GM18907 (cell line): ENCODE results near the gene CD79A.
"Not testable (repeated sequence)": the region's sequence is repeated elsewhere in the genome, so short reads cannot be mapped to it uniquely, and the experiment has no call there.

Source experiments
- ATAC-seq: cut with Tn5 transposase; IDR thresholded peaks from one replicate; pipeline ENCODE4 v1.9.1; 2021; ENCODE audit warnings: mild to moderate bottlenecking, moderate library complexity; ENCODE audit not compliant: unreplicated experiment

The CD79A gene

GRCh38 chr19:41862445-41862986, 14.6 kb upstream of the CD79A start:
- no peak for ATAC-seq

DNA sequence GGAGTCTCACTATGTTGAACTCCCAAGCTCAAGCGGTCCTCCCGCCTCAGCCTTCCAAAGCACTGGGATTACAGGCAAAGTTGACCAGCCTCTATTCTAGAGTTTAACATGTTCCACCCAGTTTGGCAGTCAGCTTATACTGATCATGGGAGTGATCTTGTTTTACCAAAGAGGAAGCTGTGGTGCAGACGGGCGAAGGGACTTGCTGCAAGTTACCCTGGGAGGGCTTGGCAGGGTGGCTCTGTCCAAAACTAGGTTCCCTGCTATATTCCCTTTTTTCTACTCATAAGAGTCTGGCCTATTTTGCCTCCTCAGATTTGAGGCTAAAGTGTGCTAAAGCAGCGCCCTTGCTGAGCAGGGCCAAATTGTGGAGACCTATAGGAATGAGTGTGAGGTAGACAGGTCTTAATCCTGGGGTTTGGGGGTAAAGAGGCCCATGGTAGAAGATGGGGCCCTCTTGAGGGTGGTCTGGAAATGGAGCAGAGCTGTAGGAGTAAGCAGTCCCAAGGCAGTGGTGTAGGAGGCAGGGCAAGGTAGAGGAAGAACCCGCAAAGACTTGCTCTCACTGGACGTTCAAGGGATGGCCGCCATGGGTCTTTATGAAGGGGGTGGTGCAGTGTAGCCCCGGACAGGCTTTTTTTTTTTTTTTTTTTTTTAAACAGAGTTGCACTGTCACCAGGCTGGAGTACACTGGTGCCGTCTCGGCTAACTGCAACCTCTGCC, 13.7 kb upstream of the CD79A start:
- ATAC-seq: no peak

DNA sequence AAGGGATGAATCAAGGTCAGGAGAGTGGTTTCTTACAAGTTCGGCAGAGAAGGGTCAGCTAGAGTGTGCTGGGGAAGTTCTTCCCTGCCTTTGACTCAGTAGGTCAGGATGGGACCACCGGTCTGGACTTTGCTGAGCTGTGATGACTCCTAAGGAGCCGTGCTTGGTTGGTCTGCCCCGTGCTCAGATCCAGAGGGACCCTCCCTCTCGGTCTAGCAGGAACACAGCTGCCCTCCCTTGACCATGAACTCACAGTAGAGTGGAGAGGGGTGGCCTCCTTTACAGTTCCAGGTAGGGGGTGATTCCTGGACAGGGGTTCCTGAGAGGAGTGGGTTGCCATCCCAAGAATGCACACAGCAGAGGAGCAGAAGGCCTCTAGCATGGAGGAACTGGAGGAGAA, 12.7 kb upstream of the CD79A start:
- no peak for ATAC-seq

DNA sequence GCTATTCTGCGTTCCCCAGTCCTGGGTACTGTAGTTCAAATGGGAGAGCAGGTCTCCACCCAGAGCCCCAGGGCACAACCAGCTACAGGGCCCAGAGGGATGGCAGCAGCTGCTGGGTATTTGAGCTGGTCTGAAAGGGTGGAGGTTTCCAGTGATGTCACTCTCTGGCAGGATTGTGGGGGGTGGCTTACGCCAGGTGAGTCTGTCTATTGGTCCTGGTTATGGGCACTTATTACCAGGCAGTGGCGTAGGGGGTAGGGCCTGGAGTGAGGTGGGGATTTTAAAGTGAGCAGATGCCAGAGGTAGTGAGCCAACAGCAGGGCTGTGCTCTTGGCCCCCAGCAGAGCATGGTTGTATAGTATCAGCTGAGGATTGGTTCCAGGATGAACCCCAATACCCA, 10.8 kb upstream of the CD79A start:
- ATAC-seq: no peak

GRCh38 chr19:41868120-41868988, 8.7 kb upstream of the CD79A start:
- ATAC-seq: no peak

DNA sequence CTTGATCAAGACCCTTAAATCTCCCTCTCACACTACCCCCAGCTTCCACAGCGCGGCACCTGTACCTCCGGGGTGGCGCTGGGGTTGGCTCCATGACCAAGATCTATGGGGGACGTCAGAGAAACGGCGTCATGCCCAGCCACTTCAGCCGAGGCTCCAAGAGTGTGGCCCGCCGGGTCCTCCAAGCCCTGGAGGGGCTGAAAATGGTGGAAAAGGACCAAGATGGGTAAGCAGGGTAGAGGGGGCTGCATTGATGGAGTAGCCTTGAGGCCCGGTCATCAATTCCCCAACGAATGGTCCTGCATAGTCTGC, 8.1 kb upstream of the CD79A start:
- ATAC-seq: no peak

DNA sequence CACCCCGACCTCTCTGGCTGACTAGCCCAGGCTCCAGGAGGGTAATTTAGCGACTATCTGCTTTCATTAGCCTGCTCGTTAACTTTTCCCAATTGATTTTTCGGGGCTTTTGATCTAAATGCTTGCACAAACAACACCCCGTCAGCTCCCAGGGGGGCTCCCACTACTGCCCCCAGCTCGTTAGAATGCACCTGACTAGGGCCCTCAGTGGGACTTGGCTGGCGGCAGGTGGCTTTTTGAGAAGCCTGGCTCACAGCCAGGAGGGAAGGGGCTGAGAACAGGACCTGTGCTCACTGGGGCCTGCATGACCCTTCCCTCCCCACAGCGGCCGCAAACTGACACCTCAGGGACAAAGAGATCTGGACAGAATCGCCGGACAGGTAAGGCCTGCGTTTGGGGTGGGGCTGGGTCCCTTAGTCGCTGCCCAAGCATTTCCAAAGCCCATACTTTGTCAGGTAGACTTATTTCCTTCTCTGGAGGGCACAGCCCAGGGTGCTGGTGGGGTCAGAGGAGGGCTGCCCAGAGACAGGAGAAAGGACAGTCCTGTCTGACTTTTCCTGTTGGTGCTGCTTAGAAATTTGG, 7.6 kb upstream of the CD79A start:
- ATAC-seq: no peak

DNA sequence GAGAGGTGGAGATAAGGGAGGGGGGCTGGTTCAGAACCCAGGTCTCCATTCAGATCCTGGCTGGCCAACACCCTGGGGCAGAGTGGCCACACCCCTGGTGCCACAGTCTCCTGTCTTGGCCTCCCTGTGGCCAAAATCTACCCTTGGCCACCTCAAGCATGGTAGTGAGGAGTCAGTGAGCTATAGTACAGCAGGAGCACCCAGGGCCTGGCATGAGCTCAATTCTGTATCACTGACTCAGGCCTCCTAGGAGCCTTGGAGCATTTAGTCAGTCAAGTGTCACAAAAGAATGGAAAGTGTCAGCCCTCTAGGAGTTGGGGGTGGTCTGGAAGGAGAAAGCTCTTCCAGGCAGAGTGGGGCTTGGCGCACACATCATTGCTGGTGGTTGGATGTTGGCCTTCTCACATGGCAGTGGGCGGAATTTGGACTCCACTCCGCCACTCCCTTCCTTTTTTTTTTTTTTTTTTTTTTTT, 6.6 kb upstream of the CD79A start:
- ATAC-seq: no peak

- peak; percentile 57 for ATAC-seq
Measured at GRCh38 chr19:41871573-41872383, 5.3 kb upstream of the CD79A start.

- no peak for ATAC-seq
Measured at GRCh38 chr19:41872384-41872774, 4.7 kb upstream of the CD79A start.

DNA sequence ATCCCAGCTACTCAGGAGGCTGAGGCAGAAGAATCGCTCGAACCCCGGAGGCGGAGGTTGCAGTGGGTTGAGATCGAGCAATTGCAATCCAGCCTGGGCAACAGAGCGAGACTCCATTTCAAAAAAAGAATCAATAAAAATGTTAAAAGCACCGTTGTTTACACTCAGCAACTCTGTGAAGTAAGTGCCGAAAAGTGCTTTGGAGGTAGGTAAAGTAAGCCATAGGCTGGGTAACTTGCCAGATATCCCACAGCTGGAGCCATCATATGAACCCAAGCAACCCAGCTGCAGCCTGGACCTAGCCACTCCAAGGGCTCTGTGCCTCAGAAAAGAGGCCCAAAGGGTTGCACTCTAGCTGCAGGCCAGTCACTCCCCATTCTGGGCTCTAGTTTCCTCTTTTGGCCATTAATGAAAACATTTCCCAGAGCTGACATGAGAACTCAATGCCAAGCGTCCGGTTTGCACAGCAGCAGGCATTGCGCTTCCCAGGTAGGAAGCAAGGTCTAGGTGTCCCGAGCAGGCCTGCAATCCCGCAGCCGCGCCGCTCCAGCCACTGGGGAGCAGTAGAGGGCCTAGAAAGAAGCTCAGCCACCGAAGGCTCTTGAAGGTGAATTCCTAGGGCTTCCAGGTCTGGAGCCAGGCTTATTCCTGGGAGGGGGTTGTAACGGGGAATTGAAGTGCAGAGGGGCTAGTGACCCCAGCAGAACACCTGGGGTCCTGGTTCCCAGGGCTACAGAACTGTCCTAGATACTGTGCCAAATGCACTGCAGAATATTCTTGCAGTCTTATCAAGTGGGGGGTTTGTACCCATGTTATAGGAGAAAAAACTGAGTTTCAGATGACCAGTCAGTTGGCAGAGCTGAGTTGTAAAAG, 4.1 kb upstream of the CD79A start:
- ATAC-seq: no peak

- not testable (repeated sequence) for ATAC-seq
Measured at GRCh38 chr19:41875973-41876372, 1.1 kb upstream of the CD79A start.

- ATAC-seq: peak; percentile 18
Measured at GRCh38 chr19:41877916-41878905, 1.1 kb downstream of the CD79A start.

DNA sequence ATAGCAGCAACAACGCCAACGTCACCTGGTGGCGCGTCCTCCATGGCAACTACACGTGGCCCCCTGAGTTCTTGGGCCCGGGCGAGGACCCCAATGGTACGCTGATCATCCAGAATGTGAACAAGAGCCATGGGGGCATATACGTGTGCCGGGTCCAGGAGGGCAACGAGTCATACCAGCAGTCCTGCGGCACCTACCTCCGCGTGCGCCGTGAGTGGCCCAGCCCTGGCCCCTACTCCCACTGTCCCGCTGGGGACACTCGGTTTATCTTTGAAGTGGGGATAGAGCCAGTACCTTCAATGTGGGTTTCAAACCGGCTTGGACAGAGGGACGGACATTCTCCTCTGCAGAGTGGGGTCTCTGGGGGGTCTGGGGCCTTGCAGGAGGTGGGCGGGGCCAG, 2.0 kb downstream of the CD79A start:
- ATAC-seq: no peak

GRCh38 chr19:41879670-41880328, 2.7 kb downstream of the CD79A start:
- no peak for ATAC-seq

- no peak for ATAC-seq
Measured at GRCh38 chr19:41880329-41880708, 3.2 kb downstream of the CD79A start.

GRCh38 chr19:41882568-41883462, 5.7 kb downstream of the CD79A start, which contains the start of gene ARHGEF1:
TSS of gene ARHGEF1 (plus strand) at chr19:41883184. CDS start at chr19:41888083, 4,899 bp downstream.
- ATAC-seq: no peak
